MM.1S (cell line): ENCODE measurements around the gene TRAPPC12.

Experiments used
- DNase-seq: peaks from one replicate; pipeline ENCODE4 v3.0.0-alpha.2; 2015
- H2AFZ ChIP-seq: fragments of 300-600 bp; sonication (generic); 2 replicates; pipeline ENCODE4 v1.6.0; 2016; ENCODE audit warnings: antibody characterized with exemption, low read length
- H3F3A ChIP-seq: fragments of 300-600 bp; sonication (generic); 2 replicates; pipeline ENCODE4 v1.6.1; 2016; ENCODE audit warnings: mild to moderate bottlenecking, antibody characterized with exemption, low read length, moderate library complexity, mixed read lengths; ENCODE audit not compliant: insufficient read depth
- H3K27ac ChIP-seq: fragments of 300-600 bp; sonication (generic); 2 replicates; pipeline ENCODE4 v1.5.1; 2016; ENCODE audit warnings: mild to moderate bottlenecking, low read length
- H3K27me3 ChIP-seq: fragments of 300-600 bp; sonication (generic); replicated peaks from 2 replicates; pipeline ENCODE4 v1.6.0; 2016; ENCODE audit warnings: low read length; ENCODE audit not compliant: insufficient read depth
- H3K36me3 ChIP-seq: fragments of 300-600 bp; sonication (generic); replicated peaks from 2 replicates; pipeline ENCODE4 v1.6.1; 2016; ENCODE audit warnings: mild to moderate bottlenecking, low read length, mixed read lengths; ENCODE audit not compliant: insufficient read depth
- H3K4me1 ChIP-seq: fragments of 300-600 bp; sonication (generic); 2 replicates; pipeline ENCODE4 v1.6.1; 2016; ENCODE audit warnings: low read length, mixed read lengths
- H3K4me2 ChIP-seq: fragments of 300-600 bp; sonication (generic); 2 replicates; pipeline ENCODE4 v1.6.0; 2016; ENCODE audit warnings: low read depth, low read length
- H3K4me3 ChIP-seq: fragments of 300-600 bp; sonication (generic); 2 replicates; pipeline ENCODE4 v1.5.1; 2016; ENCODE audit warnings: low read length, mixed read lengths
- H3K79me2 ChIP-seq: fragments of 300-600 bp; sonication (generic); 2 replicates; pipeline ENCODE4 v1.6.1; 2016; ENCODE audit warnings: mixed run types, low read length, mixed read lengths
- H3K9ac ChIP-seq: fragments of 300-600 bp; sonication (generic); 2 replicates; pipeline ENCODE4 v1.6.1; 2016; ENCODE audit warnings: low read length, mixed read lengths
- H3K9me2 ChIP-seq: fragments of 300-600 bp; sonication (generic); replicated peaks from 2 replicates; pipeline ENCODE4 v1.6.1; 2016; ENCODE audit warnings: mild to moderate bottlenecking, low read length, mixed read lengths; ENCODE audit not compliant: insufficient read depth
- H3K9me3 ChIP-seq: fragments of 300-600 bp; sonication (generic); replicated peaks from 2 replicates; pipeline ENCODE4 v1.6.1; 2016; ENCODE audit warnings: mild to moderate bottlenecking, low read length, mixed read lengths; ENCODE audit not compliant: insufficient read depth
- H4K20me1 ChIP-seq: fragments of 300-600 bp; sonication (generic); 2 replicates; pipeline ENCODE4 v1.6.1; 2016; ENCODE audit warnings: mild to moderate bottlenecking, low read length, moderate library complexity, mixed read lengths; ENCODE audit not compliant: insufficient read depth
- CTCF ChIP-seq: fragments of 300-600 bp; sonication (generic); IDR thresholded peaks from 2 replicates; pipeline ENCODE4 v1.5.1; 2016; ENCODE audit warnings: antibody characterized with exemption, low read length, mixed read lengths
- EZH2 ChIP-seq: fragments of 300-600 bp; sonication (generic); optimal IDR thresholded peaks from 2 replicates; pipeline ENCODE3; 2017; ENCODE audit warnings: low read depth, mild to moderate bottlenecking, antibody characterized with exemption, low read length, mixed read lengths
- EZH2phosphoT487 ChIP-seq: fragments of 300-600 bp; sonication (generic); IDR thresholded peaks from 2 replicates; pipeline ENCODE4 v1.6.1; 2018; ENCODE audit warnings: antibody characterized with exemption, low read length

TRAPPC12 gene

DNA sequence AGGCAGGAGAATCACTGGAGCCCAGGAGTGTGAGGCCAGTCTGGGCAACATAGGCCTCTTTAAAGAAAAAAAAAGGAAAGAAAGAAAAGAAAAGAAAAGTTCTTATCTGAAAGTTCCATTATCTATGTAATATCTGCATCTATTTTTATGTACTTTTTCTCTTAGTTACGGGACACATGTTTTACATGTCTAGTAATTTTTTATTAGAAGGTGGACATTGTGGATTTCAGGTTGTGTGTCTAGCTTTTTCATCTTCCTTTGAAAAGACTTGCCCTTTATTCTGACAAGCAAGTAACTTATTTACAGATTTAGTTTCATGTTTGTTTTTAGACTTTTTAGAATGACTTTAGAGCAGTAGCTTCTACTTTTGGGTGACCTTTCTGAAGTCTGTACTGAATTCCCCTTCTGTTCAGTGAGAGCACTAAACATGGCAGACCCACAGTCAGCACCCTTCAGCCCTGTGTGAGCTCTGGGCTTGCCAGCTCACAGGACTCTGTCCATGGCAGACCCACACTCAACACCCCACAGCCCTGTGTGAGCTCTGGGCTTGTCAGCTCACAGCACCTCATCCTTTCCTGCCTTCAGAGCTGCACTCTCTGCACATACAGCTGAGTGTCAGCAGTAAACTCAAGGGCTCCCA, 17.5 kb downstream of the TRAPPC12 start:
- H2AFZ ChIP-seq = no peak overlapping the region
- TF ChIP-seq EZH2 = no peak
- TF ChIP-seq EZH2phosphoT487 = no peak
- TF ChIP-seq CTCF = no peak
- DNase-seq = no peak
- no peaks in the 10 kb centered on the region for H3K79me2 ChIP-seq
- no peaks in the 10 kb centered on the region for H3K9me3 ChIP-seq
- no peaks in the 10 kb centered on the region for H3K36me3 ChIP-seq
- no peaks in the 10 kb centered on the region for H3K27me3 ChIP-seq
- H4K20me1 ChIP-seq = no peaks in the 10 kb centered on the region
- H3K4me1 ChIP-seq = no peaks in the 10 kb centered on the region
- H3F3A ChIP-seq = no peaks in the 10 kb centered on the region
- no peak overlapping the region for H3K4me2 ChIP-seq
- no peak overlapping the region for H3K9ac ChIP-seq
- no peak overlapping the region for H3K4me3 ChIP-seq
- no peak overlapping the region for H3K27ac ChIP-seq
- no peaks in the 10 kb centered on the region for H3K9me2 ChIP-seq

DNA sequence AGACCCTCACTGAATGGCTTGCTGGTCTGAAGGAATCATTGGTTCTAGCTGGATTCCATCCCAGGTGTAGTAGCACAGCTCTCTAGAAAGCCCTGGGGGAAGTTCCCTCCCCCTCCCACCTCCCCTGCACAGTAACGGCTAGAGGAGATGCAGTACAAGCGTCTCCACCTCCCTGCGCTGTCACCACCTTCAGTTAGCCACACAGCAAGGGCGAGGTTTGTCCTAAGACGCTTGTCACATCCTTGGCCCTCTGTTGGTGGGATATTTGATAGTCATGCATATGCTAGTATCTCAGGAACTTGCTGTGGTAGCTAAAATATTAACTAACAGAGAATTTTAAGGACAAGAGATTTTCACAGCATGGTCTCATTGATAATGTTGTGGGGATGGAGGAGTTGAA, 19.4 kb downstream of the TRAPPC12 start:
- no peak overlapping the region for H3K27ac ChIP-seq

DNA sequence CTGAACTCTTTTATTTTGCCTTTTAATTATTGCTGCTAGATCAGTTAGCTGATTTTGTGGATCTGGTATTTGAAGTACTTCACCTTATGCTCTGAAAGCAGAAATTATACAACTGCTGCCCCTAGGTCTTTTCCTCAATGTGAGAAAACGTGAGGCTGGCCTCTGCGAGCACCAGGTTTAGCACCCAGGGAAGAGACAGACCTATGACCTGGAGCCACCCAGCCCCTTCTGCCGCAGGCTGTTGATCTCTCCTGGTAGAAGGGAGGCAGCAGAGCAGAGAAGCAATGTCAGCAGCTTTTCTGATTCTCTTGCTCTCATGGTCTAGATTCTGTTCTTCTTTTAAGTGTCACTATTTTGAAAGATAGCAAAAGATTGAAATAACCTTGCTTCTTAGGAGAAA, 19.9 kb downstream of the TRAPPC12 start:
- DNase-seq = no peak
- H2AFZ ChIP-seq = no peak overlapping the region

More for the DNA sequence above, 19.4 kb downstream of the TRAPPC12 start:
- no peak for DNase-seq
- Histone ChIP-seq H3K9me3 (no peaks in the 10 kb centered on the region), H3K4me2 (no peak overlapping the region), H3K9me2 (no peaks in the 10 kb centered on the region), H2AFZ (no peak overlapping the region), H3K9ac (no peak overlapping the region), H3K4me1 (no peaks in the 10 kb centered on the region), H4K20me1 (no peaks in the 10 kb centered on the region), H3K36me3 (no peaks in the 10 kb centered on the region), H3F3A (no peaks in the 10 kb centered on the region), H3K27me3 (no peaks in the 10 kb centered on the region), H3K79me2 (no peaks in the 10 kb centered on the region), H3K4me3 (no peak overlapping the region)
- no peak for TF ChIP-seq EZH2phosphoT487

More for the DNA sequence above, 19.9 kb downstream of the TRAPPC12 start:
- no peaks in the 10 kb centered on the region for H3K9me2 ChIP-seq
- H3K9me3 ChIP-seq = no peaks in the 10 kb centered on the region
- no peaks in the 10 kb centered on the region for H3K36me3 ChIP-seq
- H3K4me3 ChIP-seq = no peak overlapping the region
- no peaks in the 10 kb centered on the region for H3K4me1 ChIP-seq
- H4K20me1 ChIP-seq = no peaks in the 10 kb centered on the region
- H3K9ac ChIP-seq = no peak overlapping the region
- TF ChIP-seq EZH2 = no peak
- TF ChIP-seq CTCF = no peak
- no peak for TF ChIP-seq EZH2phosphoT487
- H3F3A ChIP-seq = no peaks in the 10 kb centered on the region
- no peak overlapping the region for H3K27ac ChIP-seq
- no peaks in the 10 kb centered on the region for H3K79me2 ChIP-seq
- H3K27me3 ChIP-seq = no peaks in the 10 kb centered on the region
- no peak overlapping the region for H3K4me2 ChIP-seq
